Activated T-cell treated with anti-CD3 and anti-CD28 coated beads for 1 hour (primary cell): ENCODE data around the gene MAGEF1.

Experiments
- DNase-seq: peaks from one replicate; pipeline ENCODE4 v3.0.0-alpha.2; 2020; ENCODE audit warnings: low read depth

MAGEF1 gene

DNA sequence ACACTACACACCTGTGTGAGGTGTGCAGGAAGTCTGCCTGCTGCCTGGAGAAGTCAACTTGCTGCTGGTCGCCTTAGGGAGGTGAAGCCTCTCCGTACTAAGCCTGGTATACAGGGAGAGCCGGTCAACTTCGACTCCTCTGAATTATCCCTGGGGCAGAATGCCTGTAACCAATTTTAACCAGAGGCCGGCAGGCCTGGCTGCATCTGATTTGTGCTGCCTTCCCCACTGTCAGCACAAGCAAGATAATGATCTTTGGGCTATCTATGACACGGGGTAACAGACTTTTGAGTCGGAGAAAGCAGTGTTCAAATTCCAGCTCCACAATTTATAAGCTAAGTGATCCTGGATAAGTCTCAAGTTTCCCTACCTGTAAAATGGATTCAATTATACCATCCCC, 42.3 kb downstream of the MAGEF1 start:
- no peak for DNase-seq

DNA sequence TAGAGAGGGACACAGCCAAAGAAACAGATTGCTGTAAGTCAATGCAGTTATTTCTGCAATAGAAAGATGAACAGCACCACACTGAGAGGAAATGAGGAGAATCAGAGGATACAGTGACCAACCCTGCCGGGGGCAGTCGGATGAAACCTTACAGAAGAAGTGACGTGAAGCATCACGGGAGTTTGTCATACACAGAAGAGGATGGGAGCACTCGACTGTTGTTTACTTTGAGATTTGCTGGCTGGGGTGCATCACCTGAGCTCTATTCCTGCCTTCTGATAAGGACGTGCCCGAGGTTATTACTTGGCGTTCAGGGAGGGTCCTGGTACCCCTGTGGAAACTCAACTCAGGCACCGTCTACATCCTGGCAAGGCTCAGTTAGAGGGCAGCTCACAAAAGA, 45.4 kb downstream of the MAGEF1 start:
- DNase-seq, result no peak

DNA sequence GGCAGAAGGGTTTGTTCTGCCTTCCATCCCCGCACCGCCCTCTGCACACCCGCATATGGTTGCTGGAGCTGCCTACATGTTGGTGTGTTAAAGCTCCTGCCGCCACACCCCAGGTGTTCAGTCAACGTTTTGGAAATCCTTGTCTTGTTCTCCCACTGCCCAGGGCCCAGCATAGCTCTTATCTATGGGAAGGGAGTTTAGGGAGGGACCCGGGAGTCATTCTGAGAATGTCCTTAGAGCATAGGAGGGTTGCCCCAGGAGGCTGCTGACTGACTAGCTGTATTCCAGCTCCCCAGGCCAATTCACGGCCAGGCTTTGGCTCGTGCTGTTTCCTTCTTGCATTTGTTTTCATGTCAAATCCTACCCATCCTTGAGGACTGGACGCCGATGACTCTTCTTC, 46.8 kb downstream of the MAGEF1 start:
- DNase-seq, result no peak

DNA sequence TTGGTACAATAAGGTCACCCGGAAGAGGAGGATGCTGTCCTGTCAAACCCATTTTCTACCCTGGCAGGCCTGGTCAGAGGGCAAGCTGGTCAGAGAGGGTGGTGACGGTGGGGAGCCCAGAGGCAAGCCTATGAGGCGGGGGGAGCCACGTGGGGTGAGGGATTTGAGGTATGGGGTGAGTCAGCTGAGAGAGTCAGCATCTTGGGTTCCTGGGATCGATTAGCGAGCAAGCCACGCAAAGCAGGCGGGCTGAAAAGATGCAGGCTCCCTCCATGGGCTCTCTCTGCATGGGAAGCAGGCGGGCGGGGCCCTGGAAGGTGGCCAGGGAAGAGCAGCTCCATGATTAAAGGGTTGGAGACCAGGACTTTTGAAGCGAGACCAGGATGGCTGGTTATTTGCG, 48.1 kb downstream of the MAGEF1 start:
- no peak for DNase-seq

DNA sequence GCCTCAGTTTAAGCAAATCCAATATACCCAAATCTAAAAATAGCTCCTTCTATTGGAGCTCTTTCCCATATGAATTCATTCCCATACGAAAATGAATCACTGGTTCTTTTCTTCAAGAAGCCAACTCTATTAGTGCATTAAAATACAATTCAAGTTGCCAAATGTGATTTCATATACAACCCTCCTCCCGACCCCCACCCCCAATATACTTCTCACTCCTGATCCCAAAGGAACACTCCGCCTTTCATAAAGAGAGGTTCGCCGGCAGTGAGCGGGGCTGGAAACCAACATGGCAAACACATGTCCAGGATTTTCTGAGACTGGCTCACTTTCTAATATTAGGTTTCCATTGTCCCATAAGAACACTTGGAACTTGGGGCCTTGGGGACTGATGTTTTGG, 48.5 kb downstream of the MAGEF1 start:
- no peak for DNase-seq

DNA sequence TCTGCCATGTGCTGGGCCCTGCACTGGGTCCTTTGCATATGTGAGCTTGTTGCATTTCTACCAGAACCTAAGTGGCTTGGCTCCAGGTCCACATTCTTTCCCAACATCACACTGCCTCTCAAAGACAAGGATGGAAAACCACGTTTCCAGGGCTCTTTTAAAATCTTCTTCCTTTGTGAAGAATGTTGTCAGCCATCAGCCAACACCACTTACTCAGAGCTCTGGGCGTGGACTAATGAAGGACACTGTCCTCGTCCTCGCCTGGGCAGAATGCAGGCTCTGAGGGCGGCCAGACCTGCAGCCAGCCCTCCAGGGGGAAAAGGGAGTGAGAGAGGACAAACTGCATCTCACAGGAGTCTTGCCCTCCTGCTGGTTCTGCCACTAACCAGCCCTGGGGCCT, 49.7 kb downstream of the MAGEF1 start:
- no peak for DNase-seq

DNA sequence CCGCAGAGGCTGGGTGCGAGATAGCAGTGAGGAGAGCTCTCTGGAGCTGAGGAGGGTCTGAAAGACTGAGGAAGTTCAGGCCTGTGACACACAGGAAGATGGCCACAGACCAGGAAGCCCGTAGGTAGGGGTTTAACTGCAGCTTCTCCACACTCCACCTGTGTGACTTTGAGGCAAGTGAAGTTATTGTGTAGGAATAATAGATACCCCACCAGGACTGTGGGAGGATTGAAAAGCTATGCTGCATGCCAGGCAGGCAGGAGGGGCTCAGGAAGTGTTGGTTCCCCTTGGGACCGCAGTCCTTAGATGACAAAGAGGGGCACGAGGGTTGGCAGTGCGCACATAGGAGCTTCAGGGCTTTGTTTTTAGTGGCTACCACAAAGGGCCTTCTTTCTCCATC, 50.9 kb downstream of the MAGEF1 start:
- DNase-seq, result no peak
